ENCODE data around the gene ANKRD60. TPM values are rescaled to one million over a fixed set of nuclear protein-coding genes. Genes with fewer than 3 reads are reported as not detected.

Gene ANKRD60
- polyA plus RNA-seq, 2 of the 4 experiments (the other 2 are of a cell fraction), result not detected

- FAIRE-seq (no peak), ATAC-seq (no peak), DNase-seq (ENCODE audit: low read depth in 1 of 2, low spot score in 1 of 2) (no peak)
- 85% methylated on average over 4 of the region's 4 CpGs for WGBS (ENCODE audit: missing lambda C conversion rate)
- Histone ChIP-seq H3K4me2 (no peak overlapping the region), H3K4me3 (no peak overlapping the region), H3K27ac (no peak overlapping the region), H3K4me1 (no peaks in the 10 kb centered on the region), H3K9me3 (no peaks in the 10 kb centered on the region)
- ChIA-PET CTCF (interaction anchor here (0.6 to 2.2 kb wide), 5 partner anchors 9 to 218 kb away, joined by 3 to 8 read pairs (median 4); no protein-coding TSS in a partner anchor), POLR2A (no interaction called here)
- TF ChIP-seq ZFP36 (IDR thresholded peaks at IDR 0.05; ENCODE audit: borderline replicate concordance, partially characterized antibody) (no peak), CHD2 (IDR thresholded peaks at IDR 0.05; ENCODE audit: low read length, partially characterized antibody) (no peak), SREBF2 (IDR thresholded peaks at IDR 0.05) (no peak), ESRRA (IDR thresholded peaks at IDR 0.05; ENCODE audit: borderline replicate concordance, low read length) (no peak), FOXS1 (CRISPR knock-in tag; IDR thresholded peaks at IDR 0.05) (no peak), HES2 (IDR thresholded peaks at IDR 0.05) (no peak), PHF8 (IDR thresholded peaks at IDR 0.05; ENCODE audit: borderline replicate concordance, low read depth) (no peak)
- TF ChIP-seq, protein P1, sequence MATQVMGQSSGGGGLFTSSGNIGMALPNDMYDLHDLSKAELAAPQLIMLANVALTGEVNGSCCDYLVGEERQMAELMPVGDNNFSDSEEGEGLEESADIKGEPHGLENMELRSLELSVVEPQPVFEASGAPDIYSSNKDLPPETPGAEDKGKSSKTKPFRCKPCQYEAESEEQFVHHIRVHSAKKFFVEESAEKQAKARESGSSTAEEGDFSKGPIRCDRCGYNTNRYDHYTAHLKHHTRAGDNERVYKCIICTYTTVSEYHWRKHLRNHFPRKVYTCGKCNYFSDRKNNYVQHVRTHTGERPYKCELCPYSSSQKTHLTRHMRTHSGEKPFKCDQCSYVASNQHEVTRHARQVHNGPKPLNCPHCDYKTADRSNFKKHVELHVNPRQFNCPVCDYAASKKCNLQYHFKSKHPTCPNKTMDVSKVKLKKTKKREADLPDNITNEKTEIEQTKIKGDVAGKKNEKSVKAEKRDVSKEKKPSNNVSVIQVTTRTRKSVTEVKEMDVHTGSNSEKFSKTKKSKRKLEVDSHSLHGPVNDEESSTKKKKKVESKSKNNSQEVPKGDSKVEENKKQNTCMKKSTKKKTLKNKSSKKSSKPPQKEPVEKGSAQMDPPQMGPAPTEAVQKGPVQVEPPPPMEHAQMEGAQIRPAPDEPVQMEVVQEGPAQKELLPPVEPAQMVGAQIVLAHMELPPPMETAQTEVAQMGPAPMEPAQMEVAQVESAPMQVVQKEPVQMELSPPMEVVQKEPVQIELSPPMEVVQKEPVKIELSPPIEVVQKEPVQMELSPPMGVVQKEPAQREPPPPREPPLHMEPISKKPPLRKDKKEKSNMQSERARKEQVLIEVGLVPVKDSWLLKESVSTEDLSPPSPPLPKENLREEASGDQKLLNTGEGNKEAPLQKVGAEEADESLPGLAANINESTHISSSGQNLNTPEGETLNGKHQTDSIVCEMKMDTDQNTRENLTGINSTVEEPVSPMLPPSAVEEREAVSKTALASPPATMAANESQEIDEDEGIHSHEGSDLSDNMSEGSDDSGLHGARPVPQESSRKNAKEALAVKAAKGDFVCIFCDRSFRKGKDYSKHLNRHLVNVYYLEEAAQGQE (IDR thresholded peaks at IDR 0.05), result no peak
These were observed 59.0 kb downstream of the ANKRD60 start for GRCh38 chr20:58169450-58169849.

DNA sequence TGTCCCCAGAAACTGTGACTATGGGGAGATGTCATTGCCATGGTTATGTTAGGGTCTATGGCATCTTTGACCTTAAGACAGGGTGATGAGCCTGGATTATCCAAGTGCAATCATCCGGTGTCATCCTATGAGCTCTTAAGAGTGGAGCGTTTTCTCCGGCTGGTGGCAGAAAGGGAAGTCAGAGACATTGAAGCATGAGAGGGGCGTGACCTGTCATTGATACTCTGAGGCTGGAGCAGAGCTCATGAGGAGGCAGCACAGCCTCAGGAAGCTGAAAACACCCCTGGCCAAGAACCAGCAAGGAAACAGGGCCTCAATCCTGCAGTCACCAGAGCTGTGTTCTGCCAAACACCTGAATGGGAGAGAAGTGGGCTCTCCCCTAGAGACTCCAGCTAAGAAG lies 59.6 kb downstream of the ANKRD60 start:
- TF ChIP-seq CBX2 (IDR thresholded peaks at IDR 0.05; ENCODE audit: borderline replicate concordance, low read depth) (no peak), EP300 (IDR thresholded peaks at IDR 0.05) (no peak), ELK1 (IDR thresholded peaks at IDR 0.05; ENCODE audit: low read depth, low read length) (no peak), RNF2 (IDR thresholded peaks at IDR 0.05; ENCODE audit: borderline replicate concordance, low read depth) (no peak), USF2 (IDR thresholded peaks at IDR 0.05) (no peak), FOSB (CRISPR knock-in tag; IDR thresholded peaks at IDR 0.05) (no peak), RFX5 (IDR thresholded peaks at IDR 0.05) (no peak), NR3C1 (IDR thresholded peaks at IDR 0.05) (no peak), TP53 (CRISPR knock-in tag; IDR thresholded peaks at IDR 0.05) (no peak), KDM1A (IDR thresholded peaks at IDR 0.05; ENCODE audit: low read depth) (no peak), ZFP36 (IDR thresholded peaks at IDR 0.05; ENCODE audit: borderline replicate concordance, partially characterized antibody) (no peak), BCL3 (IDR thresholded peaks at IDR 0.05) (no peak)
- TF ChIP-seq, protein P2, sequence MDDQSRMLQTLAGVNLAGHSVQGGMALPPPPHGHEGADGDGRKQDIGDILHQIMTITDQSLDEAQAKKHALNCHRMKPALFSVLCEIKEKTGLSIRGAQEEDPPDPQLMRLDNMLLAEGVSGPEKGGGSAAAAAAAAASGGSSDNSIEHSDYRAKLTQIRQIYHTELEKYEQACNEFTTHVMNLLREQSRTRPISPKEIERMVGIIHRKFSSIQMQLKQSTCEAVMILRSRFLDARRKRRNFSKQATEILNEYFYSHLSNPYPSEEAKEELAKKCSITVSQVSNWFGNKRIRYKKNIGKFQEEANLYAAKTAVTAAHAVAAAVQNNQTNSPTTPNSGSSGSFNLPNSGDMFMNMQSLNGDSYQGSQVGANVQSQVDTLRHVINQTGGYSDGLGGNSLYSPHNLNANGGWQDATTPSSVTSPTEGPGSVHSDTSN (IDR thresholded peaks at IDR 0.05), result no peak
- DNase-seq (ENCODE audit: low read depth in 1 of 2, low spot score in 1 of 2) (no peak), FAIRE-seq (no peak), ATAC-seq (no peak)
- CTCF ChIA-PET, result interaction anchor here (1.1 to 2.2 kb wide), 5 partner anchors 10 to 82 kb away, joined by 3 to 8 read pairs (median 4); no protein-coding TSS in a partner anchor
- POLR2A ChIA-PET, result no interaction called here
- Histone ChIP-seq H3K4me2 (no peak overlapping the region), H3K9me3 (no peaks in the 10 kb centered on the region), H3K27ac (no peak overlapping the region), H3K4me3 (no peak overlapping the region), H3K4me1 (no peaks in the 10 kb centered on the region)
- 63% methylated on average over 4 of the region's 4 CpGs for WGBS (ENCODE audit: missing lambda C conversion rate)

Measured in A549 (cell line).